GM21529 (cell line): ENCODE results near the gene SH3D19.
"Not testable (repeated sequence)": the region's sequence is repeated elsewhere in the genome, so short reads cannot be mapped to it uniquely, and the experiment has no call there.

ENCODE experiments used
- ATAC-seq: cut with Tn5 transposase; IDR thresholded peaks from one replicate; pipeline ENCODE4 v1.9.1; 2021; ENCODE audit not compliant: unreplicated experiment

Gene SH3D19

DNA sequence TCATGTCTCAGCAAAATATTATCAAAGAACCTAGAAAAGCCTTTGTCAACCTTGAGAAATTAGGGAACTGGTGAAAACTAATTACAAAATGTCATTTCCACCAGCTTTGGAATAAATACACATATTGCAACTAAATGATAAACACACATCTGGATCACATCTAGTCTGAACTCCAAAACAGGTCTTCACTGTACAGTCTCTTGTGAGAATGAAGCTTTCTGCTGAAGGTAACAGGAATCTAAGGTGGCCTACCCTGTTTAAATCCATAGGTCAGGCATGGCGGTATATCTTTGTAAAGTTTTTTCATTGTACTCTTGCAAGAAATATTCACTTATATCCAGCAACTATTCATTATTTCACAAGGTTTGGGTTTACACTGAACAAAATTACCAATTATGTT, 1.7 kb downstream of the SH3D19 start:
- no peak for ATAC-seq

- ATAC-seq = no peak
Measured at GRCh38 chr4:151322570-151322969, 2.8 kb downstream of the SH3D19 start.

DNA sequence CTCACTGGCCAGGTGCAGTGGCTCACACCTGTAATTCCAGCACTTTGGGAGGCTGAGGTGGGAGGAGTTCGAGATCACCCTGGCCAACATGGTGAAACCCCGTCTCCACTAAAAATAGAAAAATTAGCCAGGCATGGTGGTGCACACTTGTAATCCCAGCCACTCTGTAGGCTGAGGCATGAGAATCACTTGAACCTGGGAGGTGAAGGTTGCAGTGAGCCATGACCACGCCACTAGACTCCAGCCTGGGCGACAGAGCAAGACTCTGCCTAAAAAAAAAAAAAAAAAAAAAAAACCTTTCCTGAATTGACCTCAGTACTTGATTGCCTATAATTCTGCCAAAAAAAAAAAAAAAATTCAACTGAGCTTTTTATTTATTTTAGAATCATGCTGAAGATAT, 3.2 kb downstream of the SH3D19 start:
- not testable (repeated sequence) for ATAC-seq

GRCh38 chr4:151321586-151321985, 3.8 kb downstream of the SH3D19 start:
- ATAC-seq = no peak

DNA sequence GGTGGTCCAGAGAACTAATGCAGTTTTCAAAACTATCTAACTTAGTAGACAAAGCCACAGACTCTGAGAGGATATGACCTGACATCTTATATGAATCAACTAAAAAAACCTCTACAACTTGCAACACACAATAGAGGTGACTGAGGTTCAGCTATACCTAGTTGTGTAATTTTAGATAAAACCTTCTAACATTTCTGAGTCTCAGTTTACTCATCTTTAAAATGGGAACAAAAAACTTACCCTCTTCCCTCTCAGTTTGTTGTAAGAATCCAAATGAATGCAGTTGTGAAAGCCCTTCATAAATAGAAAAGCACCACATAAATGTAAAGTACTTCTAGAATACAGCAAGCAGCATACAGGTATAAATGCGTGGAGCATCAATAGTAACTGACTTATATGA, 5.9 kb downstream of the SH3D19 start:
- no peak for ATAC-seq

DNA sequence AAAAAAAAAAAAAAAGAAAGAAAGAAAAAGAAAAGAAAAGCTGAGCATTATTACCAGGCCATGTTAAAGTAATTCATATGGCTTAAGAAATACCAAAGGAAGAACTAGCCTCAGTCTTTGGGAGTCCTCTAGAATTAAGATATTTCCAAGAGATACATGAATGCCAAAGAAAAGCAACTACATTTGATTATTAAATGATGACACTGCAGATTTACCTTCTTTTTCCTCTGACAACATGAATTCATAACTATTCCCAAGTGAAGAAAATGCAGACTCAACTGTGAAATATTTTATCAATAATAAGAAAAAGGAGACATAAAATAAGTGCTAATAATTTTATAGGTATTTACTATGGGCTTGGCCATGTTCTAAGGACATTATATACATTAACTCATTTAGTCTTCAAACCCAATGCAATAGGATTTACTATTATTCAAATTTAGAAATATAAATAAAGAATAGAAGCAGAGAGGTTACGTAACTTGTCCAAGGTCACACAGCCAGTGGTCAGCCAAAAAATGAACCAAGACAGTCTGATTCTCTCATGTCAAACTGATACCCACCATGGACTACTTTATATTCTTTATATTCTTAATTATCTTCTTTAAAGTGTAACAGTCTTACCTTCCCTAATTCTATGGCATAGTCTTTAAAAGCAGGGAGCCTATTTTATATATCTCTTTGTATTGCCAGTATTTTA, 6.9 kb downstream of the SH3D19 start:
- ATAC-seq = no peak

- ATAC-seq = no peak
Measured at GRCh38 chr4:151316645-151317044, 8.8 kb downstream of the SH3D19 start.

- ATAC-seq = no peak
Measured at GRCh38 chr4:151315212-151315886, 10.1 kb downstream of the SH3D19 start.

- no peak for ATAC-seq
Measured at GRCh38 chr4:151314479-151314878, 10.9 kb downstream of the SH3D19 start.

DNA sequence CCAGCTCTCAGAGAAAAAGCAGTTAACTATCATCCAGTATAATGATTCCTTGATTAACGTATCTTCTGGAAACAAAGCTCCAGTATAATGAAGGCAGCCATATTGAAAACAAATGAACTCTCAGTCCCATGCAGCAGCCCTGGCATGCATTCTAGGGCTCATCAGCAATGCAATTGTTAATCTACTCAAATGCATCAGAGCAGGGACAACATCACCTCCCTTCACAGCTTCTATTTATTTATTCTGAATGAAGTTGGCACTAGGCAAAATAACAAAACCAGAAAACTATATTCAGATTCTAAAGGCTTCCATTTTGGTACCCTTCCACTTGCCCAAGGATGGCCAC, 11.4 kb downstream of the SH3D19 start:
- no peak for ATAC-seq

DNA sequence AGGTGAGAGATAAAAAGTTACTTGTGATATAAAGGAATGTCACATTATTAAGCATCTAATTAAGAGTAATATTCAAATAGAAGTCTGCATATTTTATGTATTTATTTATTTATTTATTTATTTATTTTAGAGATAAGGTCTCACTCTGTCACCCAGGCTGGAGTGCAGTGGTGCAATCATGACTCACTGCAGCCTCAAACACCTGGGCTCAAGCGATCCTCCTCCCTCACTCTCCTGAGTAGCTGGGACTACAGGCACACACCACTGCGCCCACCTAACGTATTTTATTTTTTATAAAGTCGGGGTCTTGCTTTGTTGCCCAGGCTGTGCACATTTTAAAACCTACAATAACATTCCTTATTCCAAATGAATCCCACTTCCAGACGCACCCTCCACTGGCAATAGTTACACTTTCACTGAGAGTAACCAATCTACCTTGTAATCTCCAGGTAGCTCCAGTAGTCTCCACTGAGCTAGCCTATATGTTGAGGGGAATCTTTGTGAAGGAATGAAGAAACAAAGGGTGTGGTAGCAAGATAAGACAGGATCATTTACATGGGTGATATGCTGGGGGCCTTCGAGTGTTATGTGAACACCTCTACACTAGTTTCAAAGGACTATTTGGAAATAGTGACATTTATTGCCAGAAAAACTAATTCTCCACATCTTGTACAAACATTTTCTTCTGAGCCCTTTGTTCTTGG, 11.9 kb downstream of the SH3D19 start:
- no peak for ATAC-seq

DNA sequence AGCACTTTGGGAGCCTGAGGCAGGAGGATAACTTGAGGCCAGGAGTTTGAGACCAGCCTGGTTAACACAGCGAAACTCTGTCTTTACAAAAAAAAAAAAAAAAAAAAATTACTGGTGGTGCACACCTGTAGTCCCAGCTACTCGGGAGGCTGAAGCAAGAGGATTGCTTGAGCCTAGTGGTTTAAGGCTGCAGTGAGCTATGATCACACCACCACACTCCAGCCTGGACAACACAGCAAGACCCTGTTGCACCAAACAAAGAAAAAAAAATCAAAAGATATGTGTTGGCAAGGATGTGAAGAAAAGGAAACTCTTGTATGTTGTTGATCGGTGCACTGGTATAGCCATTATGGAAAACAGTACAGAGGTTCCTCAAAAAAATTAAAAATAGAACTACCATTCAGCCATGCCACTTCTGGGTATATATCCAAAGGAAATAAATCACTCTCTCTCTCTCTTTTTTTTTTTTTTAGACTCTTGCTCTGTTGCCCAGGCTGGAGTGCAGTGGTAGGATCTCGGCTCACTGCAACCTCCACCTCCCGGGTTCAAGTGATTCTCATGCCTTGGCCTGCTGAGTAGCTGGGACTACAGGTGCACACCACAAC, 15.2 kb downstream of the SH3D19 start:
- no peak for ATAC-seq

DNA sequence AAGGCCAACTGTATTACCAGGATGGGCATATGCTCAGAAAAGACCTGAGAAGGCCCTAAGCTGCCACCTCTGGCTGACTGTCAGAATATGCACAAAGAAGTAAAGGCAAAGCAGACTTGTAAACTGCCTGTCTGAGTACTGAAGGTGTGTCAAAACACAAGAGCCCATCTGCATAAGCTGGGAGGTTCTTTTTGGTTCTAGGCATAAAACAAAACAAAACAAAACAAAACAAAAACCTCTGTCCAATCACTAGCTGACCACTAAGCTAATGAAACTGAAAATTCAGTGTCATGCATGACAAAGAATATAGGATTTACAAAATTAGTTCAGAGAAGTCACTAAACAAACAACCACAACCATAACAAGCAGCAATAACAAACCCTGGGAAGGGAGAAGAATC, 20.6 kb downstream of the SH3D19 start:
- peak; percentile 94 for ATAC-seq

DNA sequence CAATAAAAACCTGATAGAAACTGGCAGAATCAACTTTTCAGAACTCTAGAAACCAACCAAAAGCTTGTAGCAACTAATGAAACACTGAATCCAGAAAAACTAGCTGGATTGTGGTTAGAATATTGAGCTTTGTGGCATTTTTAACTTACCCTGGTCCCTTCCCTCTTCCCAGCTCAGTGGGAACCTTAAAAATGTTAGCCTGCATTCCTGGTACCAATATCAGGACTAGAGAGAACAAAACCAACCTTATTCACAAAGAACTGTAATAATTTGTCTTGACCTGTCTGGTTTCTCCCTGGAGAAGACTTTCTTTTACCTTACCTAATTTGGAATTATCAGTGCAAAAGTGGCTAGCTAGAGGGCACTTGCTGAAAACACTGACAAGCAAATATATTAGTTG, 21.2 kb downstream of the SH3D19 start:
- no peak for ATAC-seq

DNA sequence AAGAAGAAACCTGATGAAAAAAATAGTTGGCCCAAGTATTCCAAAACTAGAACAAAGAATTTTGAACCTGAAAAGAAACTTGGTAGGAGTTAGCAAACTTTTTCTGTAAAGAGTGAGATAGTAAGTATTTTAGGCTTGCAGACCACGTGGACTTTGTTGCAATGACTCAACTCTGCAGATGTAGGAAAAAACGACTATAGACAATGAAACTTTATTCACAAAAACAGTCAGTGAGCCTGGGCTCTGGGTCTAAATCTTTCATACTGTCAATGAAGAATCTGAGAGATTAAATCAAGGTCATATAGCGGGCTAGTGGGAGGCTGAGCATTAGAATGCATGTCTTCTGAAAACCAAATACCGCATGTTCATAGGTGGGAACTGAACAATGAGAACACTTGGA, 23.0 kb downstream of the SH3D19 start:
- ATAC-seq = no peak

DNA sequence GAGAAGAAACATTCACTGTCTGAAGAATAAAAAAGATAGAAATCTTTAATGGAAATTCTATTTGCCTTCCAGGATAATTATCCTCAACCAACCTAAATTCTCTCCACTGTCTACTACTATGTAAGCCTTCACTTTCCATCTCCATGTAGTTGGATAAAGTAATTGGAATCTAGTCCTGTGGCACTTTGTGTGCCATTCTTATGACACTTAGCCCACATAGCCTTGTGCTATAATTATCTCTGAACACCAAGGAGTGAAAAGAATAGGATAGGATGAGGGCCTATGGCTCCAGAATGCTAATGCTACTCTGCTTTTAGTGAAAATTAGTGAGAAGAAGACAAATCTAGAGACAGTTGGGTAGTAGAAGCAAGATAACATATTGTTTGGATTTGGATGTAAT, 28.2 kb downstream of the SH3D19 start:
- no peak for ATAC-seq

GRCh38 chr4:151296227-151296626, 29.2 kb downstream of the SH3D19 start:
- no peak for ATAC-seq

GRCh38 chr4:151294833-151295496, 30.4 kb downstream of the SH3D19 start:
- ATAC-seq = no peak

GRCh38 chr4:151292038-151292437, 33.4 kb downstream of the SH3D19 start:
- ATAC-seq = no peak

GRCh38 chr4:151291485-151291884, 33.9 kb downstream of the SH3D19 start:
- no peak for ATAC-seq

DNA sequence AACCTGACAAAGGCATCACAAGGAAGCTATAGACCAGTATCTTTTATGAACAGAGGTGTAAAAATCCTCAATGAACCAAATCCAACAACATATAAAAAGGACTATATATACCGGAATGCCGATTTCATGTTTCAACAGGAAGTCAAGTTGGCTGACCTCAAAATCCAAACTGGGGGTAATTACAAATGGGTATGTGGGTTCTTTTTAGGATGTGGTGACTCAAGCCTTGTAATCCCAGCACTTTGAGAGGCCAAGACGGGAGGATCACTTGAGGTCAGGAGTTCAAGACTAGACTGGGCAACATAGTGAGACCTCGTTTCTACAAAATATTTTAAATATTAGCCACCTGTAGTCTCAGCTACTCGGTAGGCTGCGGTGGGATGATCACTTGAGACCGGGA, 38.0 kb downstream of the SH3D19 start:
- no peak for ATAC-seq
